ENCODE data around the gene HPCAL1. TPM values are rescaled to one million over a fixed set of nuclear protein-coding genes. Genes with fewer than 3 reads are reported as not detected.

Gene HPCAL1
- total and polyA plus RNA-seq, 2 experiments from 2014 or later: 8.3 to 25.4 TPM

DNA sequence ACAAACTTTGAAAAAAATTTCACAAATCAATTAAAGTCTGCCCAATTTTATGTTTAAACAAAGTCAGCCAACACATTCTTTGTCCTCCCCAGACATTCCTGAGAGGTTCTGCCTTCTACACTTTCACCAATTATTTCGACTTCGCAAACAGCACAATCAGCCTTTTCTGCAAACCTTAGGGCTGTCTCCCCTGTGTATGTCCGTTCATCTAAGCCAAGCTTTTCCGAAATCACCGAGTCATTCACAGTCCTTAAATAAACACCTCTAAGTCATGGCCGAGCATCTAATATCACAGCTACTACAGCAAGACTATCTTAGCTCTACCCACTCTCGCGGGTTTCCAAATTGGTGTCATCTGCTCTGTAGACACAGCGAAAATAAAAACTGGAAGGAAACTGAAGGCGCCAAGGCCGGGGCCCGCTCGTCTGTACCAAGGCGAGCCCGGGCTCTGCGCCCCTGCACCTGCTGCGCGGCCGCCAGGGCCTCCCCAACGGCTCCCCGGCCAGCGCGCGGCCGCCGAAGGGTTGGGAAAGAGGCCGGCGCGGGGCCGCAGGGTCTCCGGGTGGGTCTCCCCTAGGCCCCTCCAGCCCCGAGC lies 144.7 kb downstream of the HPCAL1 start:
- Mint-ChIP-seq H3K27me3 (ENCODE audit: insufficient read depth, low read depth, poor library complexity) (peaks cover 18% of the 10 kb centered on the region), H3K9me3 (no peaks in the 10 kb centered on the region; the same call in 2 of the 3 replicates), H3K4me1 (peaks cover 14% of the 10 kb centered on the region), H3K4me3 (peak overlapping the region; percentile 91), H3K27ac (peak overlapping the region; percentile 74), H3K36me3 (ENCODE audit: low read depth) (peaks cover 34% of the 10 kb centered on the region)
- TF ChIP-seq POLR2AphosphoS5 (IDR thresholded peaks at IDR 0.05; ENCODE audit: low read depth): no peak
- no peak for TF ChIP-seq ZNF114 (CRISPR knock-in tag; IDR thresholded peaks at IDR 0.05)
- no peak for TF ChIP-seq EZH2phosphoT487 (IDR thresholded peaks at IDR 0.05; ENCODE audit: unreplicated experiment)
- H3K4me1 ChIP-seq (ENCODE audit: insufficient read depth): peaks cover 5% of the 10 kb centered on the region
- peaks cover 28% of the 10 kb centered on the region for H3K79me2 ChIP-seq (replicated peaks; ENCODE audit: insufficient read depth)
- ATAC-seq: peak; percentile 63
- H4K20me1 ChIP-seq (replicated peaks; ENCODE audit: insufficient read depth): 0 out of 2 replicates have a peak, but pooled peaks cover 11% of the 10 kb centered on the region
- peaks cover 25% of the 10 kb centered on the region for H3K27me3 ChIP-seq (ENCODE audit: insufficient read depth)
- H2AFZ ChIP-seq: peak overlapping the region; percentile 26; the same call in 1 of the 2 replicates
- no peak overlapping the region for H3K27ac ChIP-seq (ENCODE audit: low read depth)
- H3F3A ChIP-seq (replicated peaks; ENCODE audit: low read depth): no peaks in the 10 kb centered on the region
- peaks cover 5% of the 10 kb centered on the region; the same call in 1 of the 2 replicates for H3K36me3 ChIP-seq (ENCODE audit: insufficient read depth)
- peak overlapping the region; percentile 41 for H3K4me3 ChIP-seq
- peak overlapping the region; percentile 63 for H3K4me2 ChIP-seq
- H3K9me2 ChIP-seq (ENCODE audit: insufficient read depth): no peaks in the 10 kb centered on the region
- peak; percentile 51 for DNase-seq (ENCODE audit: low spot score)

GRCh38 chr2:10447895-10448575 lies 145.3 kb downstream of the HPCAL1 start, which contains the start of gene ODC1:
TSS of gene ODC1 (minus strand) at chr2:10448327. CDS start at chr2:10445032, 3,295 bp downstream.
- Histone ChIP-seq H3K9me2 (ENCODE audit: insufficient read depth) (no peaks in the 10 kb centered on the region), H3K27me3 (ENCODE audit: insufficient read depth) (peaks cover 25% of the 10 kb centered on the region), H3F3A (replicated peaks; ENCODE audit: low read depth) (no peaks in the 10 kb centered on the region), H3K4me3 (peak within 1 kb of the TSS; percentile 54), H3K27ac (ENCODE audit: low read depth) (no peak within 1 kb of the TSS), H3K79me2 (replicated peaks; ENCODE audit: insufficient read depth) (peaks cover 28% of the 10 kb centered on the region), H4K20me1 (replicated peaks; ENCODE audit: insufficient read depth) (0 out of 2 replicates have a peak, but pooled peaks cover 11% of the 10 kb centered on the region), H2AFZ (peak within 1 kb of the TSS; percentile 95), H3K4me1 (ENCODE audit: insufficient read depth) (peaks cover 5% of the 10 kb centered on the region), H3K4me2 (peak within 1 kb of the TSS; percentile 81), H3K36me3 (ENCODE audit: insufficient read depth) (peaks cover 5% of the 10 kb centered on the region; the same call in 1 of the 2 replicates)
- DNase-seq (ENCODE audit: low spot score) (peak; percentile 79), ATAC-seq (peak; percentile 52)
- H3K9me3 Mint-ChIP-seq: no peaks in the 10 kb centered on the region; the same call in 2 of the 3 replicates
- H3K27ac Mint-ChIP-seq: peak within 1 kb of the TSS; percentile 74
- no peak for TF ChIP-seq CTCF (conservative IDR thresholded peaks at IDR 0.05; ENCODE audit: low read depth in 2 of 2)
- peak; percentile 6; the same call in 1 of the 2 replicates for TF ChIP-seq CREB1 (CRISPR knock-in tag; IDR thresholded peaks at IDR 0.05; ENCODE audit: low read depth)
- H3K4me3 Mint-ChIP-seq: peak within 1 kb of the TSS; percentile 91
- H3K36me3 Mint-ChIP-seq (ENCODE audit: low read depth): peaks cover 28% of the 10 kb centered on the region
- peaks cover 18% of the 10 kb centered on the region for H3K27me3 Mint-ChIP-seq (ENCODE audit: insufficient read depth, low read depth, poor library complexity)
- peaks cover 14% of the 10 kb centered on the region for H3K4me1 Mint-ChIP-seq

Measured in GM23338 (cell line).